Measurements from ENCODE around the gene RBM34.

GRCh38 chr1:235105051-235106043 lies 55.7 kb downstream of the RBM34 start:
- no peak for TF ChIP-seq GATA1 (IDR thresholded peaks at IDR 0.05; ENCODE audit: low read depth, low read length)
- no peak for TF ChIP-seq POLR2A (IDR thresholded peaks at IDR 0.05; ENCODE audit: low read length)
